Nephron progenitor cell (in vitro differentiated cells): ENCODE measurements around the gene ZNF493.
A peak's percentile ranks its signal among the peaks of the same experiment; 100 is the strongest.

Experiments used
- DNase-seq: peaks from one replicate; pipeline ENCODE4 v3.0.0; 2021
- H3K27ac Mint-ChIP-seq: 2 replicates; pipeline ENCODE4 v1.8.0; 2021; ENCODE audit warnings: mild to moderate bottlenecking, moderate library complexity, mixed read lengths
- H3K27me3 Mint-ChIP-seq: 2 replicates; pipeline ENCODE4 v1.8.0; 2021; ENCODE audit warnings: mild to moderate bottlenecking, low read depth, mixed read lengths; ENCODE audit not compliant: poor library complexity
- H3K36me3 Mint-ChIP-seq: 2 replicates; pipeline ENCODE4 v1.8.0; 2021; ENCODE audit warnings: low read depth, mixed read lengths
- H3K4me1 Mint-ChIP-seq: 2 replicates; pipeline ENCODE4 v1.8.0; 2021; ENCODE audit warnings: mixed read lengths
- H3K4me3 Mint-ChIP-seq: 2 replicates; pipeline ENCODE4 v1.8.0; 2021; ENCODE audit warnings: mild to moderate bottlenecking, moderate library complexity, mixed read lengths
- H3K9me3 Mint-ChIP-seq: 2 replicates; pipeline ENCODE4 v1.8.0; 2021; ENCODE audit warnings: mild to moderate bottlenecking, moderate library complexity, mixed read lengths
- CTCF ChIP-seq: fragments of 200-600 bp; sonication (generic); IDR thresholded peaks from 2 replicates; pipeline ENCODE4 v1.5.0; 2021; ENCODE audit warnings: antibody characterized with exemption

Gene ZNF493

GRCh38 chr19:21396121-21396520 is 812 bp upstream of the ZNF493 start:
- no peak overlapping the region for H3K27ac Mint-ChIP-seq
- H3K36me3 Mint-ChIP-seq = peaks cover 71% of the 10 kb centered on the region
- no peak for TF ChIP-seq CTCF
- DNase-seq = no peak
- peaks cover 96% of the 10 kb centered on the region for H3K9me3 Mint-ChIP-seq
- H3K4me1 Mint-ChIP-seq = peaks cover 10% of the 10 kb centered on the region
- peaks cover 8% of the 10 kb centered on the region for H3K27me3 Mint-ChIP-seq
- no peak overlapping the region for H3K4me3 Mint-ChIP-seq

- H3K4me3 Mint-ChIP-seq = peak overlapping the region; percentile 74
- H3K36me3 Mint-ChIP-seq = peaks cover 79% of the 10 kb centered on the region
- H3K27me3 Mint-ChIP-seq = peaks cover 8% of the 10 kb centered on the region
- no peak for TF ChIP-seq CTCF
- H3K9me3 Mint-ChIP-seq = peaks cover 92% of the 10 kb centered on the region
- DNase-seq = no peak
- peaks cover 10% of the 10 kb centered on the region for H3K4me1 Mint-ChIP-seq
- no peak overlapping the region for H3K27ac Mint-ChIP-seq
These were observed 1.9 kb downstream of the ZNF493 start for GRCh38 chr19:21398851-21399250.

GRCh38 chr19:21402303-21402985 is 5.5 kb downstream of the ZNF493 start:
- Mint-ChIP-seq H3K4me3 (no peak overlapping the region), H3K27ac (no peak overlapping the region), H3K4me1 (peaks cover 8% of the 10 kb centered on the region), H3K9me3 (peaks cover 93% of the 10 kb centered on the region), H3K27me3 (peaks cover 3% of the 10 kb centered on the region), H3K36me3 (peaks cover 96% of the 10 kb centered on the region)
- no peak for TF ChIP-seq CTCF
- no peak for DNase-seq

- H3K36me3 Mint-ChIP-seq = peaks cover 98% of the 10 kb centered on the region
- H3K4me1 Mint-ChIP-seq = no peaks in the 10 kb centered on the region
- TF ChIP-seq CTCF = no peak
- H3K27me3 Mint-ChIP-seq = peaks cover 3% of the 10 kb centered on the region
- peaks cover 96% of the 10 kb centered on the region for H3K9me3 Mint-ChIP-seq
- no peak for DNase-seq
- no peak overlapping the region for H3K4me3 Mint-ChIP-seq
- H3K27ac Mint-ChIP-seq = no peak overlapping the region
These were observed 13.2 kb downstream of the ZNF493 start for GRCh38 chr19:21410166-21410565.

GRCh38 chr19:21422244-21422643 is 25.3 kb downstream of the ZNF493 start:
- Mint-ChIP-seq H3K27ac (no peak overlapping the region), H3K4me3 (no peak overlapping the region), H3K4me1 (no peaks in the 10 kb centered on the region), H3K36me3 (peaks cover 98% of the 10 kb centered on the region), H3K9me3 (peaks cover 99% of the 10 kb centered on the region), H3K27me3 (no peaks in the 10 kb centered on the region)
- no peak for TF ChIP-seq CTCF
- DNase-seq = no peak
